HepG2 (cell line): ENCODE results near the gene ERICH3. TPM values are rescaled to one million over a fixed set of nuclear protein-coding genes. Genes with fewer than 3 reads are reported as not detected.

ENCODE experiments used
- ATAC-seq: fragments of 200-7000 bp; cut with Tn5 transposase; 3 replicates; pipeline ENCODE4 v1.9.1; 2020; ENCODE audit warnings: mild to moderate bottlenecking, moderate library complexity
- BruUV-seq: library from RNA; stranded (reverse); fragments of 400-500 nt; replicated peaks from 2 replicates; lab custom pipeline; 2021; lab: Mats Ljungman, UMichigan
- CTCF ChIA-PET: fragments of 300-600 bp; formaldehyde crosslinking; extraction: SDS; loops from one replicate; lab custom pipeline; 2021; ENCODE audit warnings: low total read pairs, inconsistent platforms, low intra/inter-chr PET ratio; lab: Yijun Ruan, JAX
- POLR2A ChIA-PET: fragments of 350-600 bp; sonication (Branson Sonifier 250); formaldehyde crosslinking; loops from one replicate; lab custom pipeline; 2020; ENCODE audit warnings: antibody characterized with exemption, inconsistent platforms; lab: Yijun Ruan, JAX
- DNase-seq: peaks from one replicate; pipeline ENCODE4 v3.0.0-alpha.2; 2015; ENCODE audit warnings: low spot score
- FAIRE-seq: peaks from 3 replicates; lab custom pipeline; 2011; peaks lifted over from hg19 to GRCh38; lab: Jason Lieb, UNC
- H2AFZ ChIP-seq: one replicate; pipeline ENCODE4 v1.6.1; 2011; ENCODE audit warnings: low read length, inconsistent platforms
- H3K27ac ChIP-seq: fragments of 300-600 bp; 3 replicates; pipeline ENCODE4 v1.8.0; 2011; ENCODE audit warnings: mixed run types, mild to moderate bottlenecking, mixed read lengths, low read length, inconsistent platforms; ENCODE audit not compliant: insufficient read depth; ENCODE audit errors: extremely low read length
- H3K27me3 ChIP-seq, 2 experiments: fragments of 200-600 bp in 1 of 2; 2 replicates in 1 of 2; 3 replicates in 1 of 2; pipeline versions ENCODE4 v1.6.0 to v1.8.0; 2011; ENCODE audit warnings: low read length in 2 of 2, mild to moderate bottlenecking in 2 of 2, moderate library complexity in 2 of 2, inconsistent platforms in 1 of 2; ENCODE audit not compliant: insufficient read depth in 2 of 2, control insufficient read depth in 1 of 2
- H3K36me3 ChIP-seq, 2 experiments: fragments of 200-600 bp in 1 of 2; replicated peaks in 1 of 2; 2 replicates in 1 of 2; 3 replicates in 1 of 2; pipeline versions ENCODE4 v1.5.1 to v1.8.0; 2011; ENCODE audit warnings: low read length in 2 of 2, inconsistent platforms in 1 of 2; ENCODE audit not compliant: insufficient read depth in 2 of 2, control insufficient read depth in 1 of 2
- H3K4me1 ChIP-seq: 2 replicates; pipeline ENCODE4 v1.5.1; 2012; ENCODE audit warnings: low read length, inconsistent platforms; ENCODE audit not compliant: insufficient read depth
- H3K4me2 ChIP-seq: 2 replicates; pipeline ENCODE4 v1.6.0; 2011; ENCODE audit warnings: low read depth, low read length, inconsistent platforms
- H3K4me3 ChIP-seq, 3 experiments: fragments of 200-600 bp in 1 of 3; sonication (generic), shearing (Covaris generic) in 1 of 3; replicated peaks in 1 of 3; 2 replicates each; pipeline ENCODE4 v1.5.1; 2011 to 2016; ENCODE audit warnings: low read length in 3 of 3, inconsistent platforms in 2 of 3, low read depth in 2 of 3, mild to moderate bottlenecking in 2 of 3, control low read depth in 1 of 3, mixed read lengths in 1 of 3; ENCODE audit not compliant: insufficient read depth in 1 of 3
- H3K79me2 ChIP-seq: one replicate; pipeline ENCODE4 v1.6.1; 2011; ENCODE audit warnings: low read length, inconsistent platforms; ENCODE audit not compliant: insufficient read depth
- H3K9ac ChIP-seq: 2 replicates; pipeline ENCODE4 v1.6.0; 2011; ENCODE audit warnings: mild to moderate bottlenecking, low read depth, low read length, inconsistent platforms; ENCODE audit not compliant: insufficient read depth
- H3K9me3 ChIP-seq: 2 replicates; pipeline ENCODE4 v1.5.1; 2012; ENCODE audit warnings: mild to moderate bottlenecking, low read length
- H4K20me1 ChIP-seq: 2 replicates; pipeline ENCODE4 v1.6.0; 2011; ENCODE audit warnings: inconsistent platforms, mild to moderate bottlenecking, low read length, moderate library complexity; ENCODE audit not compliant: insufficient read depth
- ELF1 ChIP-seq: sonication (generic); formaldehyde crosslinking; IDR thresholded peaks from 2 replicates; pipeline ENCODE4 v1.4.0; 2020; ENCODE audit warnings: missing genetic modification reagents
- GATA4 ChIP-seq: sonication (generic); IDR thresholded peaks from 2 replicates; pipeline ENCODE4 v1.6.1; 2016; ENCODE audit warnings: antibody characterized with exemption, low read depth, borderline replicate concordance
- KLF12 ChIP-seq: sonication (generic); formaldehyde crosslinking; IDR thresholded peaks from 2 replicates; pipeline ENCODE4 v1.4.0; 2020; ENCODE audit warnings: missing genetic modification reagents, borderline replicate concordance
- NFATC3 ChIP-seq: sonication (generic); formaldehyde crosslinking; IDR thresholded peaks from 2 replicates; pipeline ENCODE4 v1.5.1; 2020; ENCODE audit warnings: mild to moderate bottlenecking, missing genetic modification reagents
- NKX3-1 ChIP-seq: sonication (generic); formaldehyde crosslinking; IDR thresholded peaks from 2 replicates; pipeline ENCODE4 v1.5.0; 2020; ENCODE audit warnings: missing genetic modification reagents
- PCBP1 ChIP-seq: fragments of 200-400 bp; formaldehyde crosslinking; IDR thresholded peaks from 2 replicates; pipeline ENCODE4 v1.6.1; 2017; ENCODE audit warnings: mild to moderate bottlenecking, low read depth, low read length, borderline replicate concordance
- SIX4 ChIP-seq: sonication (generic); formaldehyde crosslinking; IDR thresholded peaks from 2 replicates; pipeline ENCODE4 v1.4.0; 2020; ENCODE audit warnings: missing genetic modification reagents
- SMAD9 ChIP-seq: sonication (generic); formaldehyde crosslinking; IDR thresholded peaks from 2 replicates; pipeline ENCODE4 v1.5.1; 2020; ENCODE audit warnings: mild to moderate bottlenecking, missing genetic modification reagents
- SMYD3 ChIP-seq: sonication (generic); formaldehyde crosslinking; IDR thresholded peaks from 2 replicates; pipeline ENCODE4 v1.8.1; 2023; ENCODE audit warnings: mild to moderate bottlenecking, missing genetic modification reagents
- TEAD2 ChIP-seq: sonication (generic); formaldehyde crosslinking; IDR thresholded peaks from 2 replicates; pipeline ENCODE4 v1.9.0; 2021; ENCODE audit warnings: missing genetic modification reagents
- ZBTB7B ChIP-seq: sonication (generic); formaldehyde crosslinking; IDR thresholded peaks from 2 replicates; pipeline ENCODE4 v1.4.0; 2020; ENCODE audit warnings: missing genetic modification reagents
- ZNF317 ChIP-seq: sonication (generic); formaldehyde crosslinking; IDR thresholded peaks from 2 replicates; pipeline ENCODE4 v1.5.0; 2020; ENCODE audit warnings: mild to moderate bottlenecking, missing genetic modification reagents
- ZNF552 ChIP-seq: sonication (generic); formaldehyde crosslinking; IDR thresholded peaks from 2 replicates; pipeline ENCODE4 v1.9.0; 2022; ENCODE audit warnings: missing genetic modification reagents, mild to moderate bottlenecking, borderline replicate concordance
- ZNF891 ChIP-seq: sonication (generic); formaldehyde crosslinking; IDR thresholded peaks from 2 replicates; pipeline ENCODE4 v1.5.0; 2020; ENCODE audit warnings: mild to moderate bottlenecking, missing genetic modification reagents
- WGBS: methylation state at CpG from one replicate; pipeline ENCODE4 v1.1.6; 2017; ENCODE audit warnings: low lambda C conversion rate; 5-methylcytosine and 5-hydroxymethylcytosine counted together
- in situ Hi-C: cut with HindIII; loops from 2 replicates; pipeline ENCODE4 v1.10.0; 2017; ENCODE audit warnings: low pct_unique_long_range_greater_than_20kb; ENCODE audit not compliant: extremely low pct_ligation_motif_present
- intact Hi-C: fragments of 100-400 bp; cut with micrococcal nuclease; formaldehyde crosslinking; loops from one replicate; pipeline ENCODE4 v1.10.0; 2022; ENCODE audit not compliant: unreplicated experiment
- polyA plus RNA-seq, 8 experiments: library from polyadenylated mRNA; depleted of rRNA in 3 of 8; stranded (reverse) in 7 of 8; unstranded in 1 of 8; fragments of >200 nt; fragmentation: Illumina TruSeq in 4 of 8; extraction: Trizol in 4 of 8; gene quantifications; 2 replicates each; pipeline versions ENCODE4 v1.2.1 to v1.2.3, GENCODE V29; 2011 to 2016; ENCODE audit warnings: low read depth in 4 of 8, missing spikeins in 1 of 8, mixed read lengths in 1 of 8; ENCODE audit not compliant: insufficient read depth in 1 of 8
- total RNA-seq, 5 experiments: library from RNA; depleted of rRNA; stranded (reverse); fragments of >200 nt; fragmentation: Illumina TruSeq; extraction: Trizol; gene quantifications; 2 replicates each; pipeline ENCODE4 v1.2.3, GENCODE V29; 2016; ENCODE audit warnings: low read depth in 1 of 5
- TF ChIP-seq, protein P1 (sequence below): sonication (generic); formaldehyde crosslinking; IDR thresholded peaks from 2 replicates; pipeline ENCODE4 v1.8.0; 2022; ENCODE audit warnings: mild to moderate bottlenecking, missing genetic modification reagents, moderate library complexity
- TF ChIP-seq, protein P2 (sequence below): sonication (generic); formaldehyde crosslinking; IDR thresholded peaks from 2 replicates; pipeline ENCODE4 v1.4.0; 2020; ENCODE audit warnings: missing genetic modification reagents
- TF ChIP-seq, protein P3 (sequence below): IDR thresholded peaks from 2 replicates; pipeline ENCODE4 v1.6.1; 2016; ENCODE audit warnings: missing compliant biosample characterization, missing genetic modification reagents, borderline replicate concordance
- TF ChIP-seq, protein P4 (sequence below): sonication (generic); formaldehyde crosslinking; IDR thresholded peaks from 2 replicates; pipeline ENCODE4 v1.4.0; 2020; ENCODE audit warnings: low read depth, mild to moderate bottlenecking, missing genetic modification reagents

ERICH3 gene
- total and polyA plus RNA-seq, 2 of the 13 experiments (the other 11 are each of a cell fraction or from before 2014, with no cell fraction given) = 0.03 TPM; not detected in 1

DNA sequence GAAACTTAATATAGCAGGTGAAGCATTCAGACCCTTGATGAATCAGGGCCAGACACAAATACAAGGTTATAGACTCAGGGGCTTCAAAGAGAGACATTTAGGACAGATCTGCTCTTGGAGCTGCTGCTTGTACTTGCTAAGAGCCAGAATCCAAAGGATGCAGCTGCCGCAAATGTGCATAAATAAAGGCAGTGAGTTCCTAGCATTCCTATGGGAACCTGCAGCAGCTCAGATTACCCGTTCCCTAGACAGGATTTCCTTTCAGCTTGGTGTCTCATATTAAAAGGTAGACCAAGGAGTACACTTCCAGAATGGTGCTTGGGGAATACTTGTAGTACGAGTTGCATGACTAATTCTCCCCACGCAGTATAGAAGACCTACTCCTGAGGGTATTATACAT lies 151.4 kb downstream of the ERICH3 start:
- 1% methylated on average over 4 of the region's 4 CpGs for WGBS
- Histone ChIP-seq H3K27me3 (no peaks in the 10 kb centered on the region), H4K20me1 (no peaks in the 10 kb centered on the region), H3K4me1 (no peaks in the 10 kb centered on the region), H3K9me3 (no peaks in the 10 kb centered on the region), H3K79me2 (no peaks in the 10 kb centered on the region), H3K27ac (no peak overlapping the region), H3K4me2 (no peak overlapping the region), H2AFZ (no peak overlapping the region), H3K4me3 (no peak overlapping the region), H3K9ac (no peak overlapping the region), H3K36me3 (no peaks in the 10 kb centered on the region)
- CTCF ChIA-PET = no interaction called here
- DNase-seq = no peak
- in situ Hi-C loops (no loop called here), intact Hi-C loops (no loop called here)
- no peak for ATAC-seq
- POLR2A ChIA-PET = no interaction called here
- BruUV-seq = no TSS peak
- FAIRE-seq = no peak
- TF ChIP-seq SIX4 (CRISPR knock-in tag) (no peak), TEAD2 (no peak), PCBP1 (no peak), GATA4 (no peak), ZNF317 (CRISPR knock-in tag) (no peak), ZNF552 (CRISPR knock-in tag) (no peak), SMYD3 (CRISPR knock-in tag) (no peak), ZBTB7B (CRISPR knock-in tag) (no peak), SMAD9 (CRISPR knock-in tag) (no peak), NKX3-1 (no peak), ELF1 (CRISPR knock-in tag) (no peak), ZNF891 (no peak), NFATC3 (no peak), KLF12 (no peak)
- TF ChIP-seq, protein P1, sequence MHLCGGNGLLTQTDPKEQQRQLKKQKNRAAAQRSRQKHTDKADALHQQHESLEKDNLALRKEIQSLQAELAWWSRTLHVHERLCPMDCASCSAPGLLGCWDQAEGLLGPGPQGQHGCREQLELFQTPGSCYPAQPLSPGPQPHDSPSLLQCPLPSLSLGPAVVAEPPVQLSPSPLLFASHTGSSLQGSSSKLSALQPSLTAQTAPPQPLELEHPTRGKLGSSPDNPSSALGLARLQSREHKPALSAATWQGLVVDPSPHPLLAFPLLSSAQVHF = no peak
- TF ChIP-seq, protein P2, sequence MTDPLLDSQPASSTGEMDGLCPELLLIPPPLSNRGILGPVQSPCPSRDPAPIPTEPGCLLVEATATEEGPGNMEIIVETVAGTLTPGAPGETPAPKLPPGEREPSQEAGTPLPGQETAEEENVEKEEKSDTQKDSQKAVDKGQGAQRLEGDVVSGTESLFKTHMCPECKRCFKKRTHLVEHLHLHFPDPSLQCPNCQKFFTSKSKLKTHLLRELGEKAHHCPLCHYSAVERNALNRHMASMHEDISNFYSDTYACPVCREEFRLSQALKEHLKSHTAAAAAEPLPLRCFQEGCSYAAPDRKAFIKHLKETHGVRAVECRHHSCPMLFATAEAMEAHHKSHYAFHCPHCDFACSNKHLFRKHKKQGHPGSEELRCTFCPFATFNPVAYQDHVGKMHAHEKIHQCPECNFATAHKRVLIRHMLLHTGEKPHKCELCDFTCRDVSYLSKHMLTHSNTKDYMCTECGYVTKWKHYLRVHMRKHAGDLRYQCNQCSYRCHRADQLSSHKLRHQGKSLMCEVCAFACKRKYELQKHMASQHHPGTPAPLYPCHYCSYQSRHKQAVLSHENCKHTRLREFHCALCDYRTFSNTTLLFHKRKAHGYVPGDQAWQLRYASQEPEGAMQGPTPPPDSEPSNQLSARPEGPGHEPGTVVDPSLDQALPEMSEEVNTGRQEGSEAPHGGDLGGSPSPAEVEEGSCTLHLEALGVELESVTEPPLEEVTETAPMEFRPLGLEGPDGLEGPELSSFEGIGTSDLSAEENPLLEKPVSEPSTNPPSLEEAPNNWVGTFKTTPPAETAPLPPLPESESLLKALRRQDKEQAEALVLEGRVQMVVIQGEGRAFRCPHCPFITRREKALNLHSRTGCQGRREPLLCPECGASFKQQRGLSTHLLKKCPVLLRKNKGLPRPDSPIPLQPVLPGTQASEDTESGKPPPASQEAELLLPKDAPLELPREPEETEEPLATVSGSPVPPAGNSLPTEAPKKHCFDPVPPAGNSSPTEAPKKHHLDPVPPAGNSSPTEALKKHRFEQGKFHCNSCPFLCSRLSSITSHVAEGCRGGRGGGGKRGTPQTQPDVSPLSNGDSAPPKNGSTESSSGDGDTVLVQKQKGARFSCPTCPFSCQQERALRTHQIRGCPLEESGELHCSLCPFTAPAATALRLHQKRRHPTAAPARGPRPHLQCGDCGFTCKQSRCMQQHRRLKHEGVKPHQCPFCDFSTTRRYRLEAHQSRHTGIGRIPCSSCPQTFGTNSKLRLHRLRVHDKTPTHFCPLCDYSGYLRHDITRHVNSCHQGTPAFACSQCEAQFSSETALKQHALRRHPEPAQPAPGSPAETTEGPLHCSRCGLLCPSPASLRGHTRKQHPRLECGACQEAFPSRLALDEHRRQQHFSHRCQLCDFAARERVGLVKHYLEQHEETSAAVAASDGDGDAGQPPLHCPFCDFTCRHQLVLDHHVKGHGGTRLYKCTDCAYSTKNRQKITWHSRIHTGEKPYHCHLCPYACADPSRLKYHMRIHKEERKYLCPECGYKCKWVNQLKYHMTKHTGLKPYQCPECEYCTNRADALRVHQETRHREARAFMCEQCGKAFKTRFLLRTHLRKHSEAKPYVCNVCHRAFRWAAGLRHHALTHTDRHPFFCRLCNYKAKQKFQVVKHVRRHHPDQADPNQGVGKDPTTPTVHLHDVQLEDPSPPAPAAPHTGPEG (CRISPR knock-in tag) = no peak
- TF ChIP-seq, protein P3, sequence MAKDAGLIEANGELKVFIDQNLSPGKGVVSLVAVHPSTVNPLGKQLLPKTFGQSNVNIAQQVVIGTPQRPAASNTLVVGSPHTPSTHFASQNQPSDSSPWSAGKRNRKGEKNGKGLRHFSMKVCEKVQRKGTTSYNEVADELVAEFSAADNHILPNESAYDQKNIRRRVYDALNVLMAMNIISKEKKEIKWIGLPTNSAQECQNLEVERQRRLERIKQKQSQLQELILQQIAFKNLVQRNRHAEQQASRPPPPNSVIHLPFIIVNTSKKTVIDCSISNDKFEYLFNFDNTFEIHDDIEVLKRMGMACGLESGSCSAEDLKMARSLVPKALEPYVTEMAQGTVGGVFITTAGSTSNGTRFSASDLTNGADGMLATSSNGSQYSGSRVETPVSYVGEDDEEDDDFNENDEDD (CRISPR knock-in tag) = no peak
- TF ChIP-seq, protein P4, sequence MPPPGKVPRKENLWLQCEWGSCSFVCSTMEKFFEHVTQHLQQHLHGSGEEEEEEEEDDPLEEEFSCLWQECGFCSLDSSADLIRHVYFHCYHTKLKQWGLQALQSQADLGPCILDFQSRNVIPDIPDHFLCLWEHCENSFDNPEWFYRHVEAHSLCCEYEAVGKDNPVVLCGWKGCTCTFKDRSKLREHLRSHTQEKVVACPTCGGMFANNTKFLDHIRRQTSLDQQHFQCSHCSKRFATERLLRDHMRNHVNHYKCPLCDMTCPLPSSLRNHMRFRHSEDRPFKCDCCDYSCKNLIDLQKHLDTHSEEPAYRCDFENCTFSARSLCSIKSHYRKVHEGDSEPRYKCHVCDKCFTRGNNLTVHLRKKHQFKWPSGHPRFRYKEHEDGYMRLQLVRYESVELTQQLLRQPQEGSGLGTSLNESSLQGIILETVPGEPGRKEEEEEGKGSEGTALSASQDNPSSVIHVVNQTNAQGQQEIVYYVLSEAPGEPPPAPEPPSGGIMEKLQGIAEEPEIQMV (CRISPR knock-in tag) = no peak
